Activated B cell treated with CpG ODN at 0.5 μM for 24 hours (primary cell): Measurements from ENCODE around the gene FOLR2. TPM values are rescaled to one million over a fixed set of nuclear protein-coding genes. Genes with fewer than 3 reads are reported as not detected.

Experiments used
- ATAC-seq: fragments of 200-7000 bp; cut with Tn5 transposase; one replicate; pipeline ENCODE4 v1.10.0; 2021; ENCODE audit warnings: low read depth, mild to moderate bottlenecking, moderate library complexity
- CTCF ChIA-PET: fragments of 350-600 bp; sonication (Branson Sonifier 250); formaldehyde crosslinking; loops from one replicate; lab custom pipeline; 2021; ENCODE audit warnings: antibody characterized with exemption; lab: Charles Lee
- POLR2A ChIA-PET: fragments of 350-600 bp; sonication (Branson Sonifier 250); formaldehyde crosslinking; loops from one replicate; lab custom pipeline; 2021; ENCODE audit warnings: antibody characterized with exemption; lab: Charles Lee
- DNase-seq: peaks from one replicate; pipeline ENCODE4 v3.0.0; 2022
- H3K27ac Mint-ChIP-seq: one replicate; pipeline ENCODE4 v1.8.0; 2020; ENCODE audit warnings: mixed read lengths
- H3K27me3 Mint-ChIP-seq: one replicate; pipeline ENCODE4 v1.8.0; 2021; ENCODE audit warnings: mixed read lengths
- H3K36me3 Mint-ChIP-seq: one replicate; pipeline ENCODE4 v1.8.0; 2021; ENCODE audit warnings: low read depth, mixed read lengths
- H3K4me1 Mint-ChIP-seq: one replicate; pipeline ENCODE4 v1.8.0; 2021; ENCODE audit warnings: mixed read lengths
- H3K4me3 Mint-ChIP-seq: one replicate; pipeline ENCODE4 v1.8.0; 2020; ENCODE audit warnings: mild to moderate bottlenecking, mixed read lengths
- H3K9me3 Mint-ChIP-seq: one replicate; pipeline ENCODE4 v1.8.0; 2020; ENCODE audit warnings: mixed read lengths
- CTCF ChIP-seq: fragments of 200-600 bp; IDR thresholded peaks from one replicate; pipeline ENCODE4 v1.8.0; 2022; ENCODE audit warnings: antibody characterized with exemption, mild to moderate bottlenecking
- intact Hi-C: fragments of 100-400 bp; cut with micrococcal nuclease; formaldehyde crosslinking; loops from one replicate; pipeline ENCODE4 v1.15.1; 2024
- total RNA-seq: library from RNA; stranded (reverse); gene quantifications from 2 replicates; pipeline ENCODE4 v1.2.3, GENCODE V29; 2022

Gene FOLR2
- total RNA-seq, 1 donor from 2014 or later, result 0.67 TPM

- H3K27me3 Mint-ChIP-seq, result no peaks in the 10 kb centered on the region
- no peak overlapping the region for H3K4me3 Mint-ChIP-seq
- TF ChIP-seq CTCF, result no peak
- peaks cover 79% of the 10 kb centered on the region for H3K36me3 Mint-ChIP-seq
- no peak for ATAC-seq
- ChIA-PET CTCF (no interaction called here), POLR2A (interaction anchor here (0.8 kb wide), 1 partner anchor 8 kb away, joined by 3 read pairs; no protein-coding TSS in a partner anchor)
- H3K4me1 Mint-ChIP-seq, result peaks cover 21% of the 10 kb centered on the region
- no peak for DNase-seq
- intact Hi-C loops, result no loop called here
- no peak overlapping the region for H3K27ac Mint-ChIP-seq
- no peaks in the 10 kb centered on the region for H3K9me3 Mint-ChIP-seq
Observed at GRCh38 chr11:72231396-72232259, 15.0 kb downstream of the FOLR2 start.

DNA sequence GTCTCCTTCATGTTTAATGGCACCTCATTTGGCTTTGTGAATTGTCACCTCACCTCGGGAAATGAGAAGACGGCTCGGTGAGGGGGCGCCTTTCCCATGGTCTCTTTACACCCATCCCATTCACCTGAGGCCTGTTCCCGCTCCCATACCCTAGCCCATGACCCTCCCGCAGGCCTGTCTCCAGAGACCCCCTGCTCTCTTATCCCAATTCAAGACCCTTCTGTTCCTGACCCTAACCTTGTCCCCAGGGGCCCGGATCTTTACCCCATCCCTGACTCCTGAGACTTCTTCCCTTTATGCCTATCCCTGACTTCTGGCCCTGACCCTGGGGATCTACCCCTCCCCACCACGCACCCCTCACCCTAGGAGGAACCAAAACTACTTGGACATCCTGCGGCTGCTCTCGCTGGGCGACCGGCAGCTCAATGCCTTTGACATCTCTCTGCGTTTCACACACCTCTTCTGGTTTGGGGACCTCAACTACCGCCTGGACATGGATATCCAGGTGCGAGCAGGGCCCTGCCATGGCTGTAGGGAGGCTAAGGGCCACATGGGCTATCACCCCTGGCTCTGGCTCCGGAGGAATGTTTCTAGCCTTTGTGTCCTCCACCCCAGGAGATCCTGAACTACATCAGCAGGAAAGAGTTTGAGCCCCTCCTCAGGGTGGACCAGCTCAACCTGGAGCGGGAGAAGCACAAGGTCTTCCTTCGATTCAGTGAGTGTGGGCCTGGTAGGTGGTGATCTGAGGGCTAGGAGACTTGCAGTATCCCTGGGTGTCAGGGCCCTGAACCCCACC, 15.9 kb downstream of the FOLR2 start:
- Mint-ChIP-seq H3K4me1 (peaks cover 21% of the 10 kb centered on the region), H3K4me3 (no peak overlapping the region), H3K9me3 (no peaks in the 10 kb centered on the region), H3K36me3 (peaks cover 87% of the 10 kb centered on the region), H3K27me3 (no peaks in the 10 kb centered on the region), H3K27ac (no peak overlapping the region)
- intact Hi-C loops, result no loop called here
- ATAC-seq (no peak), DNase-seq (no peak)
- POLR2A ChIA-PET, result interaction anchor here (0.8 kb wide), 1 partner anchor 9 kb away, joined by 3 read pairs; no protein-coding TSS in a partner anchor
- CTCF ChIA-PET, result no interaction called here
- TF ChIP-seq CTCF, result no peak

DNA sequence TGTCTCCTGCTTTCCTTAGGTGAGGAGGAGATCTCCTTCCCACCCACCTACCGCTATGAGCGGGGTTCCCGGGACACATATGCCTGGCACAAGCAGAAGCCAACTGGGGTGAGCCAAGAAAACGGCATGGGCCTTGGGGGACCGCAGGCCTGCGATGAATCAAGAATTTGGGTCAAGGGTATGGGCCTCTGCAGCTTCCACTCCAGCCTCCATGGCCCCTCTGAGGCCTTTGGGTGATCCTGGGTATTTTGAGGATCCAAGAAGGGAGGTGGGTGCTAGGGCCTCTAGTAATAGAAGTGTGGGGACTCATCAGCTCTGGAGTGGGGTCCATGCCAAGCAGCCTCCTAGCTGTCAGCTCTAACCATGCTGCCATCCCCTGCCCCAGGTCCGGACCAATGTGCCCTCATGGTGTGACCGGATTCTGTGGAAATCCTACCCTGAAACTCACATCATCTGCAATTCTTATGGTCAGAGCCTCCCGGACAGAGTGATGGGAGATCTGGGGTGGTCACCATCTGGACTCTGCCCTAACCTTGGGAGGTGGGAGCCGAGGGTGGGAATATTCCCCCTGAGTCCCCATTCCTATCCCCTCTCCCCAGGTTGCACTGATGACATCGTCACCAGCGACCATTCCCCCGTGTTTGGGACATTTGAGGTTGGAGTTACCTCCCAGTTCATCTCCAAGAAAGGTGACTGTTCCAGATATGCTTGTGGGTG, 16.6 kb downstream of the FOLR2 start:
- no peak for ATAC-seq
- Mint-ChIP-seq H3K36me3 (peaks cover 87% of the 10 kb centered on the region), H3K27ac (no peak overlapping the region), H3K4me1 (peaks cover 21% of the 10 kb centered on the region), H3K9me3 (no peaks in the 10 kb centered on the region), H3K4me3 (no peak overlapping the region), H3K27me3 (no peaks in the 10 kb centered on the region)
- CTCF ChIA-PET, result no interaction called here
- intact Hi-C loops, result no loop called here
- POLR2A ChIA-PET, result no interaction called here
- no peak for DNase-seq
- TF ChIP-seq CTCF, result no peak

DNA sequence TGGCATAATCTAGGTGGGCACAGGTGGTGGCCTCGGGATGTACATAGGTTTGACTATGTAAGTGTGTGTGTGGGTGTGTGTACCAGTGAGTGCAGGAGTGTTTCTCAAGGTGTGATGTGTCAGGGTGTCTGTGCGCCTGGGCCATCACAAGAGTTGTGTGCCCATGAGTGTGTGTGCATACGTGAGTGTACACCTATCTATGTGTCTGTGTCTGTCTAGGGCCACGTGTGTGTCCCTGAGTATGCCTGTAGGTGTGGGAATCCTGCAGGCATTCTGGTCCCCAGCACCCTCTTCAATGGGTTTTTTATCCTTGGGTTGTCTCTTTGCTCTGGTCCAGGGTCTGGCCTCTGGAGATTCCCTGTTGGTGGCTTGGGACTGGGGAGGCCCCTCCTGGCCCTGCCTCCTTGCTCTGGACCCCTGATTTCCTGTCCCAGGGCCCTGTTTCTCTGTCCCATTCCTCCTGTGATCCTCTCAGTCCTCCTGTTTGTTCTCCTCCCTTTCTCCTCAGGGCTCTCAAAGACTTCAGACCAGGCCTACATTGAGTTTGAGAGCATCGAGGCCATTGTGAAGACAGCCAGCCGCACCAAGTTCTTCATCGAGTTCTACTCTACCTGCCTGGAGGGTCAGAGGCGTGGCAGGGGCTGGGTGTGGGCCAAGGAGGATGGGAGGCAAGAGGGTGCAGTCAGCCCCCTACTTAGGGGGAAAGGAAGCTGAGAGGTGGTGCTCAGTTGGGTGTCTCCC, 17.3 kb downstream of the FOLR2 start:
- ChIA-PET POLR2A (interaction anchor here (0.6 to 1.3 kb wide), 2 partner anchors 8 to 121 kb away, joined by 3 to 7 read pairs; no protein-coding TSS in a partner anchor), CTCF (no interaction called here)
- Mint-ChIP-seq H3K4me3 (no peak overlapping the region), H3K9me3 (no peaks in the 10 kb centered on the region), H3K27ac (peak overlapping the region; percentile 73), H3K27me3 (peaks cover 2% of the 10 kb centered on the region), H3K36me3 (peaks cover 82% of the 10 kb centered on the region), H3K4me1 (peaks cover 23% of the 10 kb centered on the region)
- TF ChIP-seq CTCF, result no peak
- no peak for DNase-seq
- intact Hi-C loops, result loop anchor here (1.0 kb wide), 1 partner anchor 51 kb away; no protein-coding TSS in a partner anchor
- no peak for ATAC-seq
